ENCODE results near the gene NAE1. TPM values are rescaled to one million over a fixed set of nuclear protein-coding genes. Genes with fewer than 3 reads are reported as not detected.
A peak's percentile ranks its signal among the peaks of the same experiment; 100 is the strongest.
"Not testable (repeated sequence)": the region's sequence is repeated elsewhere in the genome, so short reads cannot be mapped to it uniquely, and the experiment has no call there.

The NAE1 gene
- total RNA-seq, result 100 to 1,000 TPM; 121 to 126 TPM

GRCh38 chr16:66830422-66831404 is at the start of gene NAE1:
NAE1 (minus strand) TSS chr16:66830976; CDS start chr16:66830899, 77 bp downstream.
- peaks cover 43% of the 10 kb centered on the region for H3K4me1 Mint-ChIP-seq (ENCODE audit: low read depth)
- intact Hi-C loops (cut with micrococcal nuclease), result loop anchor here (1.0 to 5.0 kb wide), 3 partner anchors 38 to 97 kb away; partner anchors contain the start of gene RRAD
- H3K27ac Mint-ChIP-seq, result peak within 1 kb of the TSS; percentile 49
- H3K9me3 Mint-ChIP-seq, result no peaks in the 10 kb centered on the region
- H3K36me3 Mint-ChIP-seq, result peaks cover 13% of the 10 kb centered on the region
- CTCF ChIA-PET, result interaction anchor here (0.5 to 15.9 kb wide), 58 partner anchors 9 to 1060 kb away, joined by 3 to 355 read pairs (median 5); partner anchors contain the start of genes CIAO2B, CKLF, CMTM4 and DYNC1LI2
- peak; percentile 92 for DNase-seq
- H3K27me3 Mint-ChIP-seq, result no peaks in the 10 kb centered on the region
- POLR2A ChIA-PET, result interaction anchor here (0.5 to 1.8 kb wide), 11 partner anchors 9 to 308 kb away, joined by 3 to 14 read pairs (median 4); partner anchors contain the start of gene DYNC1LI2
- H3K4me3 Mint-ChIP-seq, result peak within 1 kb of the TSS; percentile 75

GRCh38 chr16:66878067-66878466 is 47.3 kb upstream of the NAE1 start:
- Mint-ChIP-seq H3K27me3 (no peaks in the 10 kb centered on the region), H3K27ac (peak overlapping the region; percentile 73), H3K9me3 (peaks cover 8% of the 10 kb centered on the region), H3K36me3 (peaks cover 17% of the 10 kb centered on the region), H3K4me3 (peak overlapping the region; percentile 46), H3K4me1 (ENCODE audit: low read depth) (peaks cover 63% of the 10 kb centered on the region)
- CTCF ChIA-PET, result interaction anchor here (1.1 to 5.3 kb wide), 3 partner anchors 10 to 47 kb away, joined by 5 to 41 read pairs (median 36); partner anchors contain the start of gene NAE1
- POLR2A ChIA-PET, result no interaction called here
- intact Hi-C loops (cut with micrococcal nuclease), result no loop called here
- DNase-seq, result peak; percentile 88

- intact Hi-C loops (cut with micrococcal nuclease), result loop anchor here (2.0 to 5.0 kb wide), 4 partner anchors 267 to 467 kb away; no protein-coding TSS in a partner anchor
- ChIA-PET POLR2A (interaction anchor here (0.8 to 2.3 kb wide), 2 partner anchors 44 to 607 kb away, joined by 3 to 9 read pairs; partner anchors contain the start of genes ATP6V0D1 and NAE1), CTCF (interaction anchor here (1.1 to 11.4 kb wide), 8 partner anchors 21 to 289 kb away, joined by 3 to 355 read pairs (median 4); partner anchors contain the start of genes DYNC1LI2 and NAE1)
- Mint-ChIP-seq H3K36me3 (peaks cover 8% of the 10 kb centered on the region), H3K4me1 (ENCODE audit: low read depth) (peaks cover 52% of the 10 kb centered on the region), H3K27me3 (no peaks in the 10 kb centered on the region), H3K9me3 (peaks cover 8% of the 10 kb centered on the region), H3K4me3 (peak overlapping the region; percentile 46), H3K27ac (peak overlapping the region; percentile 96)
- peak; percentile 57 for DNase-seq
Observed at GRCh38 chr16:66874079-66874775, 43.5 kb upstream of the NAE1 start.

- Mint-ChIP-seq H3K27ac (peak overlapping the region; percentile 96), H3K36me3 (peaks cover 8% of the 10 kb centered on the region), H3K4me3 (no peak overlapping the region), H3K27me3 (no peaks in the 10 kb centered on the region), H3K4me1 (ENCODE audit: low read depth) (peaks cover 51% of the 10 kb centered on the region), H3K9me3 (peaks cover 8% of the 10 kb centered on the region)
- POLR2A ChIA-PET, result interaction anchor here (0.7 to 2.3 kb wide), 6 partner anchors 8 to 310 kb away, joined by 3 to 14 read pairs (median 6); partner anchors contain the start of gene NAE1
- intact Hi-C loops (cut with micrococcal nuclease), result loop anchor here (1.0 to 5.0 kb wide), 8 partner anchors 43 to 466 kb away; partner anchors contain the start of genes DYNC1LI2, FBXL8, NAE1 and TRADD
- DNase-seq, result no peak
- CTCF ChIA-PET, result interaction anchor here (1.1 to 11.4 kb wide), 8 partner anchors 8 to 467 kb away, joined by 3 to 355 read pairs (median 4); partner anchors contain the start of genes NAE1 and RRAD
Observed at GRCh38 chr16:66873685-66874055, 42.9 kb upstream of the NAE1 start.

GRCh38 chr16:66872943-66873684 is 42.3 kb upstream of the NAE1 start:
- H3K27ac Mint-ChIP-seq, result peak overlapping the region; percentile 69
- DNase-seq, result peak; percentile 96
- ChIA-PET POLR2A (interaction anchor here (0.7 to 1.7 kb wide), 5 partner anchors 9 to 309 kb away, joined by 3 to 14 read pairs (median 4); partner anchors contain the start of gene NAE1), CTCF (interaction anchor here (0.6 to 11.4 kb wide), 15 partner anchors 9 to 466 kb away, joined by 3 to 355 read pairs (median 4); partner anchors contain the start of genes DYNC1LI2, NAE1 and RRAD)
- peaks cover 46% of the 10 kb centered on the region for H3K4me1 Mint-ChIP-seq (ENCODE audit: low read depth)
- H3K27me3 Mint-ChIP-seq, result no peaks in the 10 kb centered on the region
- peaks cover 8% of the 10 kb centered on the region for H3K36me3 Mint-ChIP-seq
- intact Hi-C loops (cut with micrococcal nuclease), result loop anchor here (1.0 to 5.0 kb wide), 7 partner anchors 43 to 466 kb away; partner anchors contain the start of genes DYNC1LI2, FBXL8, NAE1 and TRADD
- H3K4me3 Mint-ChIP-seq, result peak overlapping the region; percentile 74
- H3K9me3 Mint-ChIP-seq, result peaks cover 8% of the 10 kb centered on the region

GRCh38 chr16:66872559-66872942 is 41.8 kb upstream of the NAE1 start:
- Mint-ChIP-seq H3K27ac (peak overlapping the region; percentile 69), H3K4me1 (ENCODE audit: low read depth) (peaks cover 44% of the 10 kb centered on the region), H3K27me3 (no peaks in the 10 kb centered on the region), H3K4me3 (peak overlapping the region; percentile 74), H3K9me3 (peaks cover 5% of the 10 kb centered on the region), H3K36me3 (peaks cover 5% of the 10 kb centered on the region)
- intact Hi-C loops (cut with micrococcal nuclease), result loop anchor here (2.0 to 5.0 kb wide), 5 partner anchors 122 to 465 kb away; partner anchors contain the start of genes DYNC1LI2, FBXL8 and TRADD
- DNase-seq, result no peak
- POLR2A ChIA-PET, result interaction anchor here (0.9 to 1.7 kb wide), 4 partner anchors 9 to 309 kb away, joined by 3 to 14 read pairs (median 6); partner anchors contain the start of gene NAE1
- CTCF ChIA-PET, result interaction anchor here (0.6 to 11.4 kb wide), 15 partner anchors 9 to 466 kb away, joined by 3 to 355 read pairs (median 4); partner anchors contain the start of genes DYNC1LI2, NAE1 and RRAD

- intact Hi-C loops (cut with micrococcal nuclease), result loop anchor here (2.0 to 5.0 kb wide), 5 partner anchors 121 to 465 kb away; partner anchors contain the start of genes DYNC1LI2, FBXL8 and TRADD
- no peak overlapping the region for H3K4me3 Mint-ChIP-seq
Observed at GRCh38 chr16:66871840-66872239, 41.1 kb upstream of the NAE1 start.

GRCh38 chr16:66871363-66871762 is 40.6 kb upstream of the NAE1 start:
- H3K4me3 Mint-ChIP-seq, H3K27ac Mint-ChIP-seq, H3K27me3 Mint-ChIP-seq, POLR2A ChIA-PET, H3K36me3 Mint-ChIP-seq, H3K9me3 Mint-ChIP-seq, DNase-seq: not testable (repeated sequence)
- CTCF ChIA-PET, result interaction anchor here (0.6 to 11.4 kb wide), 4 partner anchors 12 to 119 kb away, joined by 4 to 355 read pairs (median 4); partner anchors contain the start of gene NAE1
- intact Hi-C loops (cut with micrococcal nuclease), result loop anchor here (5.0 kb wide), 3 partner anchors 264 to 464 kb away; no protein-coding TSS in a partner anchor
- peaks cover 38% of the 10 kb centered on the region for H3K4me1 Mint-ChIP-seq (ENCODE audit: low read depth)

More at GRCh38 chr16:66871840-66872239, 41.1 kb upstream of the NAE1 start:
- Mint-ChIP-seq H3K9me3 (peaks cover 5% of the 10 kb centered on the region), H3K27ac (no peak overlapping the region), H3K27me3 (no peaks in the 10 kb centered on the region), H3K4me1 (ENCODE audit: low read depth) (peaks cover 41% of the 10 kb centered on the region), H3K36me3 (peaks cover 5% of the 10 kb centered on the region)
- ChIA-PET CTCF (interaction anchor here (1.1 to 11.4 kb wide), 6 partner anchors 9 to 144 kb away, joined by 3 to 355 read pairs (median 4); partner anchors contain the start of gene NAE1), POLR2A (interaction anchor here (1.6 to 1.7 kb wide), 2 partner anchors 10 to 41 kb away, joined by 9 to 14 read pairs; partner anchors contain the start of gene NAE1)
- no peak for DNase-seq

- POLR2A ChIA-PET, result interaction anchor here (1.3 kb wide), 1 partner anchor 39 kb away, joined by 3 read pairs; the partner anchor contains the start of gene NAE1
- Mint-ChIP-seq H3K27ac (no peak overlapping the region), H3K4me1 (ENCODE audit: low read depth) (peaks cover 20% of the 10 kb centered on the region), H3K36me3 (no peaks in the 10 kb centered on the region), H3K9me3 (no peaks in the 10 kb centered on the region), H3K4me3 (no peak overlapping the region), H3K27me3 (no peaks in the 10 kb centered on the region)
- intact Hi-C loops (cut with micrococcal nuclease), result loop anchor here (5.0 kb wide), 1 partner anchor 217 kb away; no protein-coding TSS in a partner anchor
- no peak for DNase-seq
- CTCF ChIA-PET, result interaction anchor here (0.8 to 11.4 kb wide), 6 partner anchors 11 to 307 kb away, joined by 3 to 355 read pairs (median 24); partner anchors contain the start of genes NAE1 and PDP2
Observed at GRCh38 chr16:66869424-66869823, 38.6 kb upstream of the NAE1 start.

- POLR2A ChIA-PET, result no interaction called here
- Mint-ChIP-seq H3K9me3 (no peaks in the 10 kb centered on the region), H3K36me3 (no peaks in the 10 kb centered on the region), H3K4me3 (no peak overlapping the region), H3K4me1 (ENCODE audit: low read depth) (peaks cover 4% of the 10 kb centered on the region), H3K27ac (no peak overlapping the region), H3K27me3 (no peaks in the 10 kb centered on the region)
- intact Hi-C loops (cut with micrococcal nuclease), result no loop called here
- DNase-seq, result no peak
- CTCF ChIA-PET, result interaction anchor here (0.6 to 2.4 kb wide), 2 partner anchors 33 to 37 kb away, joined by 3 to 15 read pairs; partner anchors contain the start of gene NAE1
Observed at GRCh38 chr16:66863707-66864106, 32.9 kb upstream of the NAE1 start.
